ENCODE measurements around the gene RHD.

DNA sequence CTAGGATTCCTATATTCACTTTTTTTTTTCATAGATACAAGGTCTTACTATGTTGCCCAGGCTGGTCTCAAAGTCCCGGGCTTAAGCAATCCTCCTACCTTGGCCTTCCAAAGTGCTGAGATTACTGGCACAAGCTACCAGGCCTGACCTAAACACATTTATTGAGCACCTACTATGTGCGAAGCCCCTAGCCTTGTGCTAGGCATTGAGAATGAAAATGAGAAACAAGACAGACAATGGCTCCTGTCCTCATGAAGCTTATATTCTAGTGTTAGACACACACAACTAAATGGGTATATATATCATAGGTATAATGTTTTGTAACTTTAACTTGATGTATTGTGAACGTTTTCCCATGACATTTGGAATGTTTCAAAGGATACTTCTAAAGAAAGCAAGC lies 77.3 kb downstream of the RHD start:
- no peak for TF ChIP-seq PATZ1 (CRISPR knock-in tag; IDR thresholded peaks at IDR 0.05; ENCODE audit: borderline replicate concordance)
- no peak for TF ChIP-seq ISL1 (CRISPR knock-in tag; IDR thresholded peaks at IDR 0.05)
